ENCODE results near the gene SGTA.

The SGTA gene

GRCh38 chr19:2767688-2768087 is 15.4 kb downstream of the SGTA start:
- no peak for TF ChIP-seq CTCF (IDR thresholded peaks at IDR 0.05; ENCODE audit: insufficient read depth, missing control alignments)
- FAIRE-seq = no peak
- DNase-seq (ENCODE audit: insufficient read length, low spot score) = no peak

- FAIRE-seq (no peak), DNase-seq (ENCODE audit: insufficient read length, low spot score) (no peak)
- TF ChIP-seq CTCF (IDR thresholded peaks at IDR 0.05; ENCODE audit: insufficient read depth, missing control alignments) = no peak
These were observed 16.3 kb downstream of the SGTA start for GRCh38 chr19:2766594-2767372.

- DNase-seq (ENCODE audit: insufficient read length, low spot score) (no peak), FAIRE-seq (no peak)
- no peak for TF ChIP-seq CTCF (IDR thresholded peaks at IDR 0.05; ENCODE audit: insufficient read depth, missing control alignments)
These were observed 17.7 kb downstream of the SGTA start for GRCh38 chr19:2765376-2765775.

GRCh38 chr19:2764945-2765344 is 18.1 kb downstream of the SGTA start:
- DNase-seq (ENCODE audit: insufficient read length, low spot score) = no peak
- no peak for TF ChIP-seq CTCF (IDR thresholded peaks at IDR 0.05; ENCODE audit: insufficient read depth, missing control alignments)
- FAIRE-seq = no peak

- no peak for TF ChIP-seq CTCF (IDR thresholded peaks at IDR 0.05; ENCODE audit: insufficient read depth, missing control alignments)
- DNase-seq (ENCODE audit: insufficient read length, low spot score) (no peak), FAIRE-seq (no peak)
These were observed 19.4 kb downstream of the SGTA start for GRCh38 chr19:2763687-2764086.

- FAIRE-seq (no peak), DNase-seq (ENCODE audit: insufficient read length, low spot score) (no peak)
- TF ChIP-seq CTCF (IDR thresholded peaks at IDR 0.05; ENCODE audit: insufficient read depth, missing control alignments) = no peak
These were observed 20.1 kb downstream of the SGTA start for GRCh38 chr19:2762783-2763496.

Data from D721Med (cell line).